LNCaP clone FGC (cell line): ENCODE data around the gene ZC3H7A.

ENCODE experiments used
- DNase-seq: peaks from one replicate; pipeline ENCODE4 v3.0.0-alpha.2; 2011; ENCODE audit warnings: low read depth
- H3K4me3 ChIP-seq: 2 replicates; pipeline ENCODE4 v1.5.1; 2011; ENCODE audit warnings: mild to moderate bottlenecking, low read depth, low read length, control low read depth
- TF ChIP-seq, protein P1 (sequence below): IDR thresholded peaks from 2 replicates; pipeline ENCODE4 v1.5.1; 2012; ENCODE audit warnings: mild to moderate bottlenecking; ENCODE audit not compliant: control insufficient read depth, insufficient read depth; ENCODE audit errors: extremely low read depth

The ZC3H7A gene

DNA sequence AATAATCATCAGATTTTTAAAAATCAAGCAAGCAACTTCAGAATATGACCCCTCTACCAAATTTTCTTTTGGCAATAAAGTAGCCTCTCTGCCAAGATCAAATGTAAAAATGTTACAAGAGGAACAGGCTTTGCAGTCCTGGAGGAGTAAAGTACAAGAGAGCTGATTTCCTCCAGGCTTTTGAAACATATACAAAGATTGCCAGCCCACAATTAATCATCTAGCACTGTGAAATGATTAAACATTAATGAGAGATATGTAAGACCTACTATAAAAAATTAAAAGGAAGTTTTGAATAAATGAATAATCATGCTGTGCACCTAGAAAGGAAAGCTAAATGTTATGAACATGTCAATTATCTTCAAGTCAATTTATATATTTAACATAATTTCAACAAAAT is 80.7 kb downstream of the ZC3H7A start:
- no peak for DNase-seq
- H3K4me3 ChIP-seq = no peak overlapping the region
- TF ChIP-seq, protein P1, sequence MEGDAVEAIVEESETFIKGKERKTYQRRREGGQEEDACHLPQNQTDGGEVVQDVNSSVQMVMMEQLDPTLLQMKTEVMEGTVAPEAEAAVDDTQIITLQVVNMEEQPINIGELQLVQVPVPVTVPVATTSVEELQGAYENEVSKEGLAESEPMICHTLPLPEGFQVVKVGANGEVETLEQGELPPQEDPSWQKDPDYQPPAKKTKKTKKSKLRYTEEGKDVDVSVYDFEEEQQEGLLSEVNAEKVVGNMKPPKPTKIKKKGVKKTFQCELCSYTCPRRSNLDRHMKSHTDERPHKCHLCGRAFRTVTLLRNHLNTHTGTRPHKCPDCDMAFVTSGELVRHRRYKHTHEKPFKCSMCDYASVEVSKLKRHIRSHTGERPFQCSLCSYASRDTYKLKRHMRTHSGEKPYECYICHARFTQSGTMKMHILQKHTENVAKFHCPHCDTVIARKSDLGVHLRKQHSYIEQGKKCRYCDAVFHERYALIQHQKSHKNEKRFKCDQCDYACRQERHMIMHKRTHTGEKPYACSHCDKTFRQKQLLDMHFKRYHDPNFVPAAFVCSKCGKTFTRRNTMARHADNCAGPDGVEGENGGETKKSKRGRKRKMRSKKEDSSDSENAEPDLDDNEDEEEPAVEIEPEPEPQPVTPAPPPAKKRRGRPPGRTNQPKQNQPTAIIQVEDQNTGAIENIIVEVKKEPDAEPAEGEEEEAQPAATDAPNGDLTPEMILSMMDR = no peak

DNA sequence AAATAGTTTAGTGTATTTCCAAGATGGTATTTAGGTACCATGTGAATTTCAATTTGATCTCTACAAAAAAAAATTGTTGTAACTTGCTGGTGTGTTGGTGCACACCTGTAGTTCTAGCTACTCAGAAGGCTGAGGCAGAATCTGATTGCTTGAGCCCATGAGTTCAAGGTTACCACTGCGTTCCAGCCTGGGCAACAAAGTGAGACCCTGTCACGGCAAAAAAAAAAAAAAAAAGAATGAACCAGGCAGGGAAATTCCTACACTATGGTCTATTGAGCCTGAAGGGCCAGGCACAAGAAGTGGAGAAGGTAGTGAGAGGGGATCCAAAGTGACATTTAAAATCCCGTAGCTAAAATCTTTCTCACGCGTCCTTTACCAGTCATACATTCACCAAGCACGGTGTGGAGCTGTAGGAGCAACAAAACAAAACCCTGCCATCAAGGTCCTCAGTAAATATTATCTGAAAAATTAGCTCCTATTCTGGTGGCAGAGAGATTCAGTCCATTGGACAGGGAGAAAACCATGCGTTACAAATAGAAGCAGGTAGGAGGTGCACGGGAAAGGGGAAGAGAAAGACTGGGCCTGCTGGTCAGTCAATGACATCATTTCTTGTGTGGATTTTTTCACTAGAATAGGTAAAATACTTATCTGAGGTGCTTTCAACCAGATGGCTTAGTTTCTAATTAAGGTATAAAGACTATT is 81.7 kb downstream of the ZC3H7A start:
- TF ChIP-seq, protein P1 = no peak
- H3K4me3 ChIP-seq = no peak overlapping the region
- DNase-seq = no peak

DNA sequence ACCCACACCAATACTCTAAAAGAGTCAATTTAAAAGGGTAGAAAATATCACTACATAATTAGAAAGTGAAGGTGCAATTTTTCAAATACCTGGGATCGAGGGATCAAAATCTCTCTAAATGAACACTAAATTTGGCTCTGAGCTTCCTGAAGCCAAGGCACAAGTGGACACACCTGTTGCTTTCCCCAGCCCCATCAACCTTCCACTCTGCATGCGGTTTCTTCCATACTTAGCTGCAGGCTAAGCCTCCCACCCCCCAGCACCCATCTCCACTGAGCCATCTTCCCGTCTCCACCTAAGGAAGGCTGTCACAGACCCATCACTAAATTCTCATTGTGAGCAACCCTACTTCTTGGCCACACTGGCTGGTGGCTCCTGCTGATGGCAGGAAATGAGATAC is 84.9 kb downstream of the ZC3H7A start:
- H3K4me3 ChIP-seq = no peak overlapping the region
- no peak for DNase-seq
- TF ChIP-seq, protein P1 = no peak

DNA sequence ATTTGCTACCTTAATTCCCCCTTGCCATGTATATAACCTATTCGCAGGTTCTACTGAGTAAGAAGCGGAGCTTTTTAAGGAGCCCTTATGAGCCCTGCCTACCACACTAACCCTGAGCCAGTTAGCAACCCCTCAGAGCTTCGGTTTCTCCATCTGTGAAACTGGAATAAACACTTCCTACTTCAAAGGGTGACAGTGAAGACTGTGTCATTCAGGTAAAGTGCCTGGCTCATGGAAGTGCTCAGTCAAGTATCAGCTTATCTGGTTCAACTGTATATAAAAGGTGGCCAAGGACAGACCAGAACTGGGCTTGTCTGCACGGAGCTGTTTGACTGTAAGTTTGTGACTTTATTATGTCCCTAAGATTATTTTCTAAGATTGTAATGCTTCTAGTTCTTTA is 85.4 kb downstream of the ZC3H7A start:
- TF ChIP-seq, protein P1 = no peak
- DNase-seq = no peak
- H3K4me3 ChIP-seq = no peak overlapping the region

DNA sequence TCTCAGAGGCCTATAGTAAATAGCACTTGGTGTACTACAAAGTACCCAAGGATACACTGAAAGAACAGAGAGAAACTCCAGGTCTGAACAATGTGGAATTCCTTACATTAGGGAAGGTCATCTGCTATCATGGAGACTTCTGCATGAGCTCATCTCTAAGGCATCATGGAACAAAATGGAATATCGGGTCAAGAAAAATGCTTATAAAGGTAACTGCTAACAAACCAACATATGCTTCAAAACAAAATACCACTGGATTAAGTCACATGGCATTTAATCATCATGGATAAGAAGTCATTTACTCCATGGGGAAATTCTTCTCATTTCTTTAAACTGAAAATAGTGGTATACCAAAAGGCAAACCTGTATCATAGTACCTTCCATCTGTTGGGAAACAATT is 88.6 kb downstream of the ZC3H7A start:
- DNase-seq = no peak
- TF ChIP-seq, protein P1 = no peak
- H3K4me3 ChIP-seq = no peak overlapping the region

DNA sequence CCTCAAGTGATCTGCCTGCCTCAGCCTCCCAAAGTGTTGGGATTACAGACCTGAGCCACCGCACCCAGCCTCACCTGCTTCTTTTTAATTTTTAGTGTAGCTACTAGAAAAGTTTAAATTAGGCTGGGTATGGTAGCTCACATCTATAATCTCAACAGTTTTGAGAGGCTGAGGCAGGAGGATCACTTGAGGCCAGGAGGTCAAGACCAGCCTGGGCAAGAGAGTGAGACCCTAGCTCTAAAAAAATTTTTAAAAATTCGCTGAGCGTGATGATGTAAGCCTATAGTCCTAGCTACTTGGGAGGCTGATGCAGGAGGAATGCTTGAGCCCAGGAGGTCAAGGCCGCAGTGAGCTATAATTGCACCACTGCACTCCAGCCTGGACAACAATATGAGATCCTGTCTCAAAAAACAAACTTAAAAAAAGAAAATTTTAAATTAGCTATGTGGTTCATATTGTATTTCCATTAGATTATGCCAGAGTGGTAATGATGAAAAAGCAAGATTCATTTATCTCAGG is 89.3 kb downstream of the ZC3H7A start:
- H3K4me3 ChIP-seq = no peak overlapping the region
- TF ChIP-seq, protein P1 = no peak
- no peak for DNase-seq
